Mucosa of descending colon (tissue), 3 donors: Measurements from ENCODE around the gene INVS. TPM values are rescaled to one million over a fixed set of nuclear protein-coding genes. Genes with fewer than 3 reads are reported as not detected.

Experiments used
- ATAC-seq: fragments of 200-7000 bp; cut with Tn5 transposase; one replicate; pipeline ENCODE4 v1.9.1; 2020; ENCODE audit warnings: mild to moderate bottlenecking, moderate library complexity
- DNase-seq, 3 donors: peaks; one replicate each; pipeline ENCODE4 v3.0.0-alpha.2; 2020
- H3K36me3 ChIP-seq: fragments of 200-600 bp; one replicate; pipeline ENCODE4 v1.8.0; 2021; ENCODE audit warnings: low read depth, mild to moderate bottlenecking
- H3K4me1 ChIP-seq: fragments of 200-600 bp; one replicate; pipeline ENCODE4 v1.8.0; 2021; ENCODE audit warnings: low read depth, mild to moderate bottlenecking
- H3K4me3 ChIP-seq: fragments of 200-600 bp; one replicate; pipeline ENCODE4 v1.8.0; 2021; ENCODE audit warnings: mild to moderate bottlenecking
- H3K9me3 ChIP-seq: fragments of 200-600 bp; one replicate; pipeline ENCODE4 v1.8.0; 2021; ENCODE audit warnings: mild to moderate bottlenecking
- CTCF ChIP-seq: fragments of 200-600 bp; IDR thresholded peaks from one replicate; pipeline ENCODE4 v1.8.0; 2022; ENCODE audit warnings: antibody characterized with exemption, mild to moderate bottlenecking
- intact Hi-C, 2 donors: fragments of 100-400 bp; cut with DNase I in 1 of 2; cut with micrococcal nuclease in 1 of 2; formaldehyde crosslinking; loops; one replicate each; pipeline versions ENCODE4 v1.11.0 to v1.11.1; 2022; cut with DNase I, micrococcal nuclease
- total RNA-seq, 3 donors: library from RNA; stranded (reverse); fragmentation: NEBNext Ultra II Directional in 2 of 3; extraction: Animal tissue kit (Norgen Biotek cat#: 25700) in 2 of 3; gene quantifications; one replicate each; pipeline versions ENCODE4 v1.2.1 to v1.2.4, GENCODE V29; 2021 to 2023
- donor health status: DM: no; HTN: no; CAD: no; lungs with moderate emphysema.
- donor health status: DM: no; HTN: no; CAD: no.
- donor health status: DM: no; HTN: yes; CAD: no.

The INVS gene
- total RNA-seq, 3 donors from 2014 or later, result 16.8 to 24.0 (median 19.3) TPM

GRCh38 chr9:100346836-100347235 lies 247.8 kb downstream of the INVS start:
- H3K4me3 ChIP-seq, result no peak overlapping the region
- H3K36me3 ChIP-seq, result no peaks in the 10 kb centered on the region
- TF ChIP-seq CTCF, result no peak
- intact Hi-C loops, result no loop called here
- ATAC-seq (no peak), DNase-seq (no peak)
- no peaks in the 10 kb centered on the region for H3K9me3 ChIP-seq
- H3K4me1 ChIP-seq, result peaks cover 12% of the 10 kb centered on the region

- H3K36me3 ChIP-seq, result no peaks in the 10 kb centered on the region
- TF ChIP-seq CTCF, result no peak
- no peak overlapping the region for H3K4me3 ChIP-seq
- intact Hi-C loops, result no loop called here
- H3K4me1 ChIP-seq, result peaks cover 12% of the 10 kb centered on the region
- DNase-seq (no peak), ATAC-seq (no peak)
- H3K9me3 ChIP-seq, result no peaks in the 10 kb centered on the region
Measured at GRCh38 chr9:100350188-100350587, 251.1 kb downstream of the INVS start.

Other genes starting within 250 kb of the INVS start
- 10 to 100 TPM; 29.0 to 52.8 (median 46.9) TPM for gene STX17, start 192.6 kb upstream of the INVS start, total RNA-seq
- 10 to 100 TPM; 19.5 to 29.7 (median 26.4) TPM for gene ERP44, start 243 bp upstream of the INVS start, total RNA-seq